Endometrium (tissue), 2 donors: ENCODE measurements around the gene HIVEP3.

ENCODE experiments used
- FAIRE-seq: peaks from 2 replicates; lab custom pipeline; 2012; peaks lifted over from hg19 to GRCh38; lab: Jason Lieb, UNC
- donor health status: control.
- donor health status: control.

HIVEP3 gene

DNA sequence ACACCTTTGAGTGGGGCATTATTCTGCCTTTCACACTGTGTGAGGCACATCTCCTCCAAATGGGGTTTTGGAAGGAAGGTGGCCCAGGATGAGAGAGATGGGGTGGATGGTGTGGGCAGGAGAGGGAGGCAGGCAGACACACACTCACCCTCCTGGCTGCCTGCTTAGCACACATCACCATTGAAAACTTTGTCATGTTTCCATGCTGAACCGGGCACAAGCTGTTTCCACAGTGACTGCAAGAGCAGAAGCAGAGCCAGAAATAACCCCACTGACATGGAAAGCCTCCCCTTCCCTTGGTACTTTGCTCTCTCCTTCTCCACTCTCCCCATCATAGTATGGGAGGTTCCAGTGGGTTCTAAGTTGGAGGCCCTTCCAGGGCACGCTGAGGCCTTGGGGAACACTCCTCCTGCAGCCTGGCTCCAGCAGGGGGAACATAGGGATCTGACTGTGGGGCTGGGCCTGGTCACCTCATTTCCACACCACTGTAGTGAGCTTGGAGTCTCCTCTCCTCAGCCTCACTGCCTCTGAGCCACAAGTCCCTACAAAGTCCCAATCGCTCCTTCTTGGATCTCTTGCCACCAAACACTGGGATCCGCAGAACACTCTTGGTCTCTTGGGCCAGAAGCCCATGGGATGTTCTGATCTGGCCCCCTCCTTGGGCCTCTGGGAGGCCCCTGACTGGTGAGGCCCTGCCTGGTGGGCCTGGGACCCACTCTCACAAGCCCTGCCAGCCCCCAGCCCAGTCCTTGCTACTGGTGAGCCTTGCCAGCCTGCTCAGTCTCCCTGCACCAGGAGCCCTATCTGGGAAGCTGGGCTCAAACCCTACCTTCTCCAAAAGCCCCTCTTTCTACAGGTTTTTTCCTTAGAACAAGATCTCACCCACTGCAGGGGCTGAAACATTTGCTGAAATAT is 271.2 kb downstream of the HIVEP3 start:
- no peak for FAIRE-seq

DNA sequence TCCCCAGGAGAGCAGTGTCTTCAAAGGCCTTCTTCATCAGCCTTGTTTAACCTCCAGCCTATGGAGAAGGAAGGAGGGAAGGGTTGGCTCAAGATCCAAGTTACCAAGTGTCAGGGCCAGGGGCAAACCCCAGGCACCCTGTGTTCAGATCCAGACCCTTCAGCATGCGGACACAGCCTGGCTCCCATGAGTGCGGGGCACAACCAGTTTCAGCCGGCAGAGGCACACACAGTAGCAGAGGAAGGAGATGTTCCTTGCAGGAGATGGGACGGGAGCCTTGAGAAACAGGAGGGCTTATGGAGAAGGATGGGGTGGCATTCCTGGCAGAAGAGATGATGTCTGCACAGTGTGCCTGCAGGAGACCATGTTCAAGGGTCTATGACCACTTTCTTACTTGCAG is 272.5 kb downstream of the HIVEP3 start:
- no peak for FAIRE-seq

DNA sequence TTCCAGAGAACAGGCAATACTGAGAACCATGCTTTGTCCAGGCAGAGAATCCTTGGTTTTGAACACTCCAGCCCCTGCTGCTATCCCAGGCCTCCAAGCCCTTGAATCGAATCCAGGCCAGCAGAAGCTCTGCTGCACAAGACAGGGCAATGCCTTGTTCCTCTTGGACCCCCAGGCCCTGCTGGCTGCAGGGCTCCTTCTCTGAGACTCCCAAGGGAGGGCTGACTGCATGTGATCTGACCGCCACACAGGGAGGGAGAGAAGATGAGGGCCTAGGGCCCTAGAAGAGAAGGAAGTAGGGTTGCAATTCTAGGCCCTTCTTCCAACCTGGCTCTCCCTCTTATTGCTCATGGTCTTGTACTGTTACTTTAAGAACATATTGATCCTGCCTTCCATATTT is 273.7 kb downstream of the HIVEP3 start:
- no peak for FAIRE-seq

DNA sequence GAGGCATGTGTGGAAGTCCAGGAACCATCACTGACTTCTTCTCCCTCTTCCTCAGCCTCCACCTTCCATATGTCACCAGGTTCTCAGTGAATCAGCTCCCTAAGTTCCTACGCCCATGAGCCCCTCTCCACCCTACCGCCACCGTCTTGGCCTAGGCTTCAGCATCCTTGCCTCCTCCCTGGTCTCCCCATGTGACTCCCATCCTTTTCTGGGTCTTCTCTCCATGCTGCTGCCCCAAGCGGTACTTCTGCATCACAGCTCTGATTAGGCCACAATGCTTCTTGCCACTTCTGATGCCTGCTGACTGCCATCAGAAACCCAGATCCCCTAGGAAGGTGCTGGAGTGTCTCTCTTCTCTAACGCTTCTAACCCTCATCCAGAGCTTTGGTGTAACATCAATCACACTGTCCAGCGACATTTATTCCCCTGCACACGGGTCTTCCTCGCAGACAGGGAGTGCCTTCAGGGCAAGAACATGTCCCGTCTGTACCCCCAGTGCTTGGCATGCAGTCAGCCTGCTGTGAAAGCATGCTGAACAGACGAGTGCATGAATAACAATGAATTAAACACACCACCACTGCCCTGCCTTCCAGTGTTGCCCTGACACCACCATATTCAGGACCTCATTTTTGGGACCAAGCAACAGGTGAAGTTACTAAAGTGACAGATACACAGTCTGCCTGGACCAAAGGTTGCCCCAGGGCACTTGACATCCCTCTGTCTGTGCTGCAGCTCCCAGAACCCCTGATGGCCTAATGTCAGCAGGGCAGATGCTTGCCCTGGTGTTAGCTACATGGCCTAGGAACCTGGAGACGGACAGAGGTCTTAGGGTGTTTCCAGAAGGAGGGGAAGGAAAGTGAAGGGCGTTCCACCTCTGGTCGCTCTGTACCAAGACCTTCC is 275.6 kb downstream of the HIVEP3 start:
- FAIRE-seq, result no peak

DNA sequence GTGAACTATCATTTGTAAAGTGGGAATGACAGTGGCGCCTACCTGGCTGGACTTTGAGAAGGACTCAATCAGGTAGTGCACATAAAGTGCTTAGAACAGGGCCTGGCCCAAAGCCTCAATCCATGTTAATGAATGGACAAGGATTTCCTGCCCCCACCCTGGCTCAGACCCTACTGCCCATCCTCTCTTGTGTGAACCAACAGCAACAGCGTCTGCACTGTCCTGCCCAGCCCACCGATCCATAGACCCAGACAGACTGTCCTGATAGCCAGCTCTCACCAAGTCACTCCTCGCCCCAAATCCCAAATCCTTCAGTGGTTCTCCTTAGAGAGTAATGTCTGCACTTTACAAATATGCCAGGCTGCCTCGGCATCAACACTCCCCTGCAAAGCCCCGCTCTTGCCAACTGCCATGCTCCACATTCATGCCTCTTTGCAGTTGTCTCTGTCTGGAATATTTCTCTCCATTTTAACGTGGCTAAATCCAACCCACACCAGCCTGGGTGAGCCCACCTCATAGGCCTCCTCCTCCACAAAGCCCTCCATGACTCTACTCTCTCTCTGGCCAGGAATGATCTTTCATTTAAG is 276.7 kb downstream of the HIVEP3 start:
- FAIRE-seq, result no peak

DNA sequence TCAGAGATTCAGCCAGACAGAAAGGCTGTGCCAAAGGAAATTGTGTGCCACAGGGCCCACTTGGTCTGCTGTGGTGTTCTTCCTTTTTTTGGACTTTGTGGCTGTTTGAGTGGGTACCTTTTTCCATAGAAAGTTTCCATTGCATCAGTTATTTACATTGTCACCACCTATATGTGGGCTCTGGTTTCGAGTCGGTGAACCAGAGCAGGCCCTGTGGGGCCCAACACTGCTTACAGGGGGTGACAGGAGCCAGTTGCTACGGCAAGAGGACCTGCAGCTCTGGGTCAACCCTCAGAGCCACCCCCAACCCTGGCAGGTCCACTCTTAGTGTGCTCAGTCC is 277.3 kb downstream of the HIVEP3 start:
- no peak for FAIRE-seq

DNA sequence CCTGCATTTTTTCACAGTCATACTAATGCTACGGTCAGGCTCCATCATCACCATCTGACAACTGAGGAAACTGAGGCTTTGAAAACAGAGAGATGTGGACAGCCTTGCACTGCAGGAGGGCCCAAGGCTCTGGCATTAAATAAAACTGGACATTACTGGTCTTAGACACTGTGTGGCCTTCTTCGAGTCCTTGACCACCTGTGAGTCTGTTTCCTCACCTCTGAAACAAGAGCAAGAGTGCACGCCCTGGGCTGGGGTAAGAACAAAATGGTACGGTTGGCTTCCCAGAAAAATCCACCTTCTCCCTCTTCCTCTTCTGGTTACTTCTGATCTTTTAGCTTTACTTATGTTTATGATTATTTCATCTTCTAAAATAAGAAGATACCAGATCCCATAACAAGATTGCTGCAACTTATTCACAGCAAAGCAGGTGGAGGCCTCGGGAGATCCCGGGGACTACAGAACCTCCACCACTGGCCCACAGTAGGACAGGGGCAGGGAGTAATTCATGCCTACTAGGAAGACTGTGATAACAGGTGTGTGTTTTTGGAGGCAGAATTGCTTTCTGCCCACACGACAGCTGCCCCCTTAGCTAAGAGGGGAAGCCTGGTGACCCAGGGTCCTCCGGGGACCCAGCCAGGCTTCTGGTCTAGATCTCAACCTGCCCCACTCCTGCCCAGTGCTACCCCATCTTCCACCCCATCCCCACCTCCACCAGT is 277.8 kb downstream of the HIVEP3 start:
- FAIRE-seq, result no peak

DNA sequence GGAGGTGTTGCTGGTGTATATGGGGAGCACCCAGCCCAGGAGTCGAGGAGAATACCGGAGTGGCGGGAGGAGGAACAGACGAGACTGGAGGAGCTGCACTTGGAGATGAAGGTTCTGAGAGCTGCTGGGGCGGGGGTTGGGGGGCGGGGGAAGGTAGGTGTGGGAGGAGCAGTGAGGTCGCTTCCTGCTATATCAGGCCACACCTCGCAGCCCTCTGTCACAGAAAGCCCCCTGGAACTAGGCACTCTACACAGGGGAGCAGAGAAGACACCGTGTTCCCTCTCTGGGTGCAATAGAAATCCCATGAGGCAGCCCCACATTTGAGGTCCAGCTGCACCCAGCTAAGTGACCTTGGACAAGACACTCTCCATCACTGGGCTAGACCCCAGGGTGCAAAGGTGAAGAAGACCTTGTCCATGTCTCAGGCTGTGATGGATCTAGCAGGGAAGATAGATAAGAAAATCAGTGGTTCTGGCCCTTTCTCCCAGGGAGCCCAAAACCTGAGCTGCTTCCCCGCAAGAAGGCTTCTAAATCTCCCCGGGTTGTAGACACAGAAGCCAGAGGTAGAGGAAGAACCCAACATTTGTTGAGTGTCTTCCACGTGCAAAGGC is 278.5 kb downstream of the HIVEP3 start:
- no peak for FAIRE-seq

DNA sequence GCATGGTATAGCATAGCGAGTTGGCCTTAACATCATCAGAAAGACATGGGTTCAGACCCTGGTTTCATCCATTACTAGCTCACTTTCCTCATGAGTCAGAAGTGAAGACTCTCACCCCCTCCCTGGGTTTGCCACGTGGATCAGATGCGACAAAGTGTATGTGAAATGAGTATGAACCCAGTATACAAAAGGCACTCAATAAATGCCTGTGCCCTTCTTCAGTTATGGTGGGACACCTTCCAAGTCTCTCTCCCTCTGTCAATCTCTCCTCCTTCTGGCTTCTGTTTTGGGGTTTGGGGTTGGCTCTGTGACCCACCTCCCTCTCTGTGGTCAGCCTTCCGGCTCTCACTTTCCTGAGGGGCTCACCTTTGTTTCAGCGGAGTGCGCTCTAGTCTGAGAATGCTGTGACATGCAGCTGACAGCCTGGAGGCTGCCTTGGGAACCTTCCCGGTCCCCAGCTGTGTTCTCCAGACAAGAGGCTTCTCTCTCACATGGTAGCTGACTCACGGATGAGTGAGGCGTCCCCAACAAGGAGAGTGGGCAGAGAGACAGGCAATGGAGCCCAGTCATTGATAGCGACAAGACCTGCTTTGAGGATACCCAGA is 279.3 kb downstream of the HIVEP3 start:
- no peak for FAIRE-seq

DNA sequence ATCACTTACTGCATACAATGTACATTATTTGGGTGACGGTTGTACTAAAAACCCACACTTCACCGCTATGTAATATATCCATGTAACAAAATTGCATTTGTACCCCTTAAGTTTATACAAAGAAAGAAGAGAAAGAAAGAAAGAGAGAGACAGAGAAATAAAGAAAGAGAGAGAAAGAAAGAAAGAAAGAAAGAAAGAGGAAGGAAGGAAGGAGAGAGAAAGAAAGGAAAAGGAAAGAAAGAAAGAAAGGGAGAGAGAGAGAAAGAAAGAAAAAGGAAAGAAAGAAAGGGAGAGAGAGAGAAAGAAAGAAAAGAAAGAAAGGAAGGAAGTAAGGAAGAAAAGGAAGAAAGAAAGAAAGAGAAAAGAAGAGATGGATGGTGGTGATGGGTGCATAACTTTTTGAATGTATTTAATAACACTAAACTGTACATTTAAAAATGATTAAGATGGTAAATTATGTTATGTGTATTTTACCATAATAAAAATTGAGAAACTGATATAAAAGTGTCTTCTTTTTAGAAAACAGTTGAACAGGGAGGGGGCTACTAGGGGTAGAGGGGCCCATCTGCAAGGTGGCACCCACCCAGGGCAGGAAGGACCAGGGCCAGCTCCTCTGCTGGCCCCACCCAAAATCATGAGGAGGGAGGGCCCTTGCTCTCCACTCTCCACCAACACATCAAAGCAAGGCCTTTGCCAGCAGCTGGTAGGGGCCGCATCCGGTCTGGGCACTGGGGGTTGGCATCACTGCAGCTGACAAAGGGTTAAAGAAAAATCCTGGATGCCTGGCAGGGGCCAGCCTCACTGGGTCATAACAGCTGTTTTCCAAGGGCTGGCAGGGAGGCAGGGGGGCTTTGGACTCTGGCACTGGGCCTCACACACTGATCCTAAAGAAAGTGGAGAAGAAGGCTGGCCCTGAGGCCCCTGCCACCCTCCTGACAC is 280.4 kb downstream of the HIVEP3 start:
- FAIRE-seq, result no peak

DNA sequence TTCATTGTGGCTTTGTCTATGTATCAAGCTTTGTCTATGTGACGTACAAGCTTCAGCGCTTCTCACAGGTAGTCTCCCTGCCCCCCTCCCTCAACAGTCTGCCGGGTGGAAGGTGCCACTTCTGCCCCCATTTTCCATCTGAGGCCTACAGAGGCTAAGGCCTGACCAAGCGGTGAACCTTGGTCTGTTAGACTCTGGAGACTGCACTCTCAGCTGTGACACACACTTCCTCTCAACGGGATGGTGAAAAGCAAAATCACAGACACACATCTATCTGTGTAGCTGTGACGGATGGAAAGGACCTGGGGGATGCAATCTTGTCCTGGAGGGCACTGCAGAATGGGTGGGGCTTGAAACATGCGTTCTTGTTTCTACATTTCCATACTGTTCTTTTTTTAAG is 281.4 kb downstream of the HIVEP3 start:
- FAIRE-seq, result no peak

DNA sequence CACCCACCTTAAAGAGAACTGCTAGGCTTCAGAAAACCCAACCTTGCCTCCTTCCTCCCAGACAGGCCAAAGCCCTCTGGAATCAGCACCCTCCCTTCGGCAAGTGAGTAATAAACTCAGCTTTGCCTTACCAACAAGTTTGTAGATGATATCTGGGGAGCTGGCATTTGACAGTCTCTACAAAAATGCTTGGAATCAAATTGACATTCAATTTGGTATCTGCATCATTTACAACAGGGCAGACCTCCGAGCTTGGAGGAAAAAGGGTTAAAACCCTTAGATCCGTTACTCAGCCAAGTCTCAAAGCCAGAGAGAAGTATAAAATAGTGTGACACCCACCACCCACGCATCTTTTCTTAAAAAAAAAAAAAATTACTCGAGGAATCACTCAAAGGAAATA is 285.0 kb downstream of the HIVEP3 start:
- no peak for FAIRE-seq

DNA sequence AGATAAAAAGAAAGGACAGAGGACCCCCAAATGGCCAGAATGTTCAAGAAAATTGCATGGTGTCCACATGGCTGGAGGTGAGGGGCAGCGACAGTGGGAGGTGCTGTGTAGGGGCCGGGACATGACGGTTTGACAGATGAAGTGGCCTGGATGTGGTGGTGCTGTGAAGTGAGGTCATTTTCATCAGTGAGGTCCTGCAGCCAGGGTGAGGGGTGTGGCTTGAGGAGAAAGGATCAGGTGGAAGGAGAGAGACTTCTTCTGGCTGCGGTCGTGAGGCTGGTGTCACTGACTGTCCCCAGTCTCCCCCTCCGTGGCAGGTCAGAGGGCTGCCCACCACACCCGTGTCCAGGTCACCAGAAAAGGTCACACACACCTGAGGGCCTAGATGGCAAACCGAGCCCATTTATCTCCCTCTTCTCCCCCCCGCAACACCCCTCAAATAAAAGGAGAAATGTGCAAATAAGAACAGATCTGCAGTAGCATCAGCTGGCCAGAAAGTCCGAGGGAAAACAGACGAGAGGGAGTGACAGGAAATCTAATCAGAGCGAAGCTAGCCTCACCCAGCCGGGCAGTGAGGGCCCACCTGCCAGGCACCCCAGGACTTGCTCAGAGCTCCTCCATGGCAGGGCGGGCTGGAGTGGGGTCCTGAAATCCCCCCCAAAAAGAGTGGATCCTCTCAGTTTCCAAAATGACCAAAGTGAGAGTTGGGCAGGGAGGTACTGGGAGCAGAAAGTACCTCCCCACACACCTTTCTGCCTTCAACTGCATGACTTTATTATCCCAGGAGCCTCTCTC is 285.7 kb downstream of the HIVEP3 start:
- FAIRE-seq, result no peak

DNA sequence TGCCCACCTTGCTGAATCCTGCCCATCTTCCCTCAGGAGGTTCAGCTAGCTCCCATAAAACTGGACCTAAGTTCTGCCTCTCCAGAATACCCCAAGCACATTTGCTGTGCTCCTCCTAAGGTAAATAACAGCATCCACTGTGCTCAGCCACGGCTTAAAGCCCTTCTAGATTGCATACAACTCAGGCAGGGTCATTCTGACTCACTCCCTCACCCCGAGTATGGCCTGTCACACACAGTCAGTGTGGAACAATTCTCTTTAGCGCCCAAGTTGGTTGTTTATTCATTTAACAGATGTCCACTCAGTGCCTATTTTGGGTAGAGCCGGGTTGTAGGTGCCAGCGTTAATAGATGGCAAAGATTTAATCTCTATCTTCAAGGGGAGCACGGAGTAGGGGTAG is 286.8 kb downstream of the HIVEP3 start:
- FAIRE-seq, result no peak

DNA sequence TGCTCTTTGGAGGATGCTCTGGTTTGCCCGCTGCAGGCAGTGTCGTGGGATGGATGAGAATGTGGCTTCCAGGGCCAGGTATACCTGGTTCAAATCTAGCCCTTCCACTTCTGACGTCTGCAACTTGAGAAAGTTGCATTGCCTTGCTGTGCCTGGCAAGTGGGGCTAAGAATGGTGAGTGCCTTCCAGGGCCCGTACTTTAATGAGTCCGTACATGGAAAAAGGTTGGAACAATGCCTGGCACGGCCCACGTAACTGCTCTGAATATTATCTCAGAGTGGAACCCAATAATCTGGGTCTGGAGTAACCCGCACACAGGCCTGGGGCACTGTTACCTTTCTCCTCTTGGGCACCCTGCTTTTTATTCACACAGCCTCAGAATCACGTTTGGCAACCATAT is 287.6 kb downstream of the HIVEP3 start:
- no peak for FAIRE-seq

DNA sequence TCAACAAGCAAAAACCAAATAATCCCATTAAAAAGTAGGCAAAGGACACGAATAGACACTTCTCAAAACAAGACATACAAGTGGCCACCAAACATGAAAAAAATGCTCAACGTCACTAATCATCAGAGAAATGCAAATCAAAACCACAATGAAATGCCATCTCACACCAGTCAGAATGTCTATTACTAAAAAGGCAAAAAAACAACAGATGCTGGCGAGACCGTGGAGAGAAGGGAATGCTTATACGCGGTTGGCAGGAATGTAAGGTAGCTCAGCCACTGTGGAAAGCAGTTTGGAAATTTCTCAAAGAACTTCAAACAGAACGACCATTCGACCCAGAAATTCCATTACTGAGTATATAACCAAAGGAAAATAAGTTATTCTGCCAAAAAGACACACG is 289.2 kb downstream of the HIVEP3 start:
- FAIRE-seq, result no peak

DNA sequence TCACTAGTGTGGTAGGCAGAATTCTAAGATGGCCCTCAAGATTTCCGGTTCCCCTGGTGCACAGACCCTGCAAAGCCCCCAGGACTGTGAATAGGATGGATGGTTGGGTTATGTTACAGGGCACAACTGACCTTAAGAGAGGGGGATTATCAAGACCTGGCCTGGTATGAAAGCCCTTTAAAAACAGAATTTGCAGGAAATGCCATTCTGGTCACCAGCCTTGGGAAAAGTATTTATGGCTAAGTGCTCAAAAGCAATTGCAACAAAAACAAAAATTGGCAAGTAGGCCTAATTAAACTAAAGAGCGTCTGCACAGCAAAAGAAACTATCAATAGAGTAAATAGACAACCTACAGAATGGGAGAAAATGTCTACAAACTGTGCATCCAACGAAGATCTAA is 289.6 kb downstream of the HIVEP3 start:
- no peak for FAIRE-seq

DNA sequence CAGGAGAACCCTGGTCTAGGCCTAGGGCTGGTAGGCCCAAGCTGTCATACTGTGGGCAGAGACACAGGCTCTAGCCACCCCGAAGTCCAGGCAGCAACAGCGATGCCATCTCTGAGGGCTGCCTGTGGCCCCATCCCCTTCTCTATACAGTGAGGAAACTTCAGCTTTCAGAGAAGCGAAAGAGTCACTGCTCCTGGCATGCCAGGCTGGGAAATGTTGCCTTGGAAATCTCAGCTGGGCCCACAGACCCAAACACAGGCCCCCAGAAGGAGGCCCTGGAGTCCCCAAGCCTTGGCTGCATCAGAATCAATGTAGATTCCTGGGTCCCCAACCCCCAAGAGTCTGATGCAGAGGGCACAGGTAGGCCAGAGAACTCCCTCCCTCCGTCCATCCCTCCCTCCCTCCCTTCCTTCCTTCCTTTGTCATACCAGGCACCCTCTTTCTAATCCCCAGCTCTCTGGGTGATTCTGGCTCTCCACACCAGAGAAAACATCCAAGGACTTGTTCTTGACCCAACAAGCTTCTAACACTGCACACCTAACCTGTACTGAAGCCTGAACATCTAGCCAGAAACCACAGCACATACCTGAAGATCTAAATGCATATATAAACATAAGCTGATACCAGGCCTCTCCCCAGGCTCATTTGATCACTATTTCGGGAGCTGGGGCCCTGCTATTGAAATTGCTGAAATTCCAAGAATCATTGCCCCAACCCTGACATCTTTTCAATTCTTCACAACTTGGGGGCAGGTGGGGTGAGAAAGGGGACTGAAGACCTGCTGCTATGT is 291.0 kb downstream of the HIVEP3 start:
- FAIRE-seq, result no peak
